DMS53 (cell line): Measurements from ENCODE around the gene FHL5.
"Not testable (repeated sequence)": the region's sequence is repeated elsewhere in the genome, so short reads cannot be mapped to it uniquely, and the experiment has no call there.

Experiments
- DNase-seq: peaks from one replicate; lab custom pipeline; 2025; lab: John Stamatoyannopoulos, UW

The FHL5 gene

GRCh38 chr6:96562886-96563285, at the start of gene FHL5:
Gene FHL5 (plus strand): TSS chr6:96563128. CDS start chr6:96603614, 40,486 bp downstream.
- no peak for DNase-seq

- peak; percentile 54 for DNase-seq
These were observed 42.5 kb upstream of the FHL5 start for GRCh38 chr6:96520171-96521115.

- DNase-seq: peak; percentile 66
These were observed 41.7 kb upstream of the FHL5 start for GRCh38 chr6:96521306-96521643.

GRCh38 chr6:96521644-96522464, 41.1 kb upstream of the FHL5 start, which contains the start of gene UFL1:
Gene UFL1 (plus strand): TSS chr6:96521806. CDS start chr6:96521874, 68 bp downstream.
- DNase-seq: peak; percentile 94

- peak; percentile 42 for DNase-seq
These were observed 40.4 kb upstream of the FHL5 start for GRCh38 chr6:96522465-96523009.

- no peak for DNase-seq
These were observed 34.7 kb upstream of the FHL5 start for GRCh38 chr6:96528193-96528592.

- DNase-seq: no peak
These were observed 30.5 kb upstream of the FHL5 start for GRCh38 chr6:96532399-96532798.

GRCh38 chr6:96537726-96538125, 25.2 kb upstream of the FHL5 start:
- DNase-seq: no peak

- DNase-seq: peak; percentile 34
These were observed 20.2 kb upstream of the FHL5 start for GRCh38 chr6:96542702-96543101.

- DNase-seq: no peak
These were observed 17.0 kb upstream of the FHL5 start for GRCh38 chr6:96545882-96546281.

GRCh38 chr6:96547654-96548053, 15.3 kb upstream of the FHL5 start:
- DNase-seq: no peak

- DNase-seq: no peak
These were observed 8.4 kb upstream of the FHL5 start for GRCh38 chr6:96554558-96554957.

GRCh38 chr6:96559740-96560139, 3.2 kb upstream of the FHL5 start:
- DNase-seq: not testable (repeated sequence)

GRCh38 chr6:96563853-96564252, 925 bp downstream of the FHL5 start:
- DNase-seq: no peak

- no peak for DNase-seq
These were observed 7.1 kb downstream of the FHL5 start for GRCh38 chr6:96570053-96570452.

- no peak for DNase-seq
These were observed 8.6 kb downstream of the FHL5 start for GRCh38 chr6:96571551-96571950.

- no peak for DNase-seq
These were observed 12.4 kb downstream of the FHL5 start for GRCh38 chr6:96575359-96575758.

- no peak for DNase-seq
These were observed 13.3 kb downstream of the FHL5 start for GRCh38 chr6:96576221-96576620.

GRCh38 chr6:96582021-96582420, 19.1 kb downstream of the FHL5 start:
- no peak for DNase-seq

GRCh38 chr6:96582436-96582835, 19.5 kb downstream of the FHL5 start:
- DNase-seq: no peak

GRCh38 chr6:96604420-96604819, 41.5 kb downstream of the FHL5 start:
- no peak for DNase-seq

GRCh38 chr6:96608074-96608473, 45.1 kb downstream of the FHL5 start:
- no peak for DNase-seq

- DNase-seq: no peak
These were observed 47.1 kb downstream of the FHL5 start for GRCh38 chr6:96610019-96610418.
